Mesothelial cell of epicardium (in vitro differentiated cells): ENCODE data around the gene PRDM2. TPM values are rescaled to one million over a fixed set of nuclear protein-coding genes. Genes with fewer than 3 reads are reported as not detected.

ENCODE experiments used
- DNase-seq, 2 experiments: peaks; one replicate each; pipeline ENCODE4 v3.0.0; 2021; ENCODE audit warnings: low spot score in 2 of 2; ENCODE audit not compliant: unreplicated experiment in 2 of 2
- H3K27ac Mint-ChIP-seq: 2 replicates; pipeline ENCODE4 v1.8.0; 2021; ENCODE audit warnings: mixed read lengths
- H3K27me3 Mint-ChIP-seq: 2 replicates; pipeline ENCODE4 v1.8.0; 2021; ENCODE audit warnings: low read depth, mixed read lengths
- H3K36me3 Mint-ChIP-seq: 2 replicates; pipeline ENCODE4 v1.8.0; 2021; ENCODE audit warnings: mixed read lengths
- H3K4me1 Mint-ChIP-seq: 2 replicates; pipeline ENCODE4 v1.8.0; 2021; ENCODE audit warnings: mixed read lengths
- H3K4me3 Mint-ChIP-seq: 2 replicates; pipeline ENCODE4 v1.8.0; 2021; ENCODE audit warnings: mild to moderate bottlenecking, moderate library complexity, mixed read lengths
- H3K9me3 Mint-ChIP-seq: 2 replicates; pipeline ENCODE4 v1.8.0; 2021; ENCODE audit warnings: mixed read lengths
- total RNA-seq: library from RNA; stranded (reverse); gene quantifications from 3 replicates; pipeline ENCODE4 v1.2.1, GENCODE V29; 2021
- TF ChIP-seq, protein P1 (sequence below): fragments of 200-600 bp; sonication (generic); IDR thresholded peaks from one replicate; pipeline ENCODE4 v1.5.0; 2021; ENCODE audit warnings: antibody characterized with exemption; ENCODE audit not compliant: unreplicated experiment

The PRDM2 gene
- total RNA-seq, 1 donor from 2014 or later: 61.6 TPM

DNA sequence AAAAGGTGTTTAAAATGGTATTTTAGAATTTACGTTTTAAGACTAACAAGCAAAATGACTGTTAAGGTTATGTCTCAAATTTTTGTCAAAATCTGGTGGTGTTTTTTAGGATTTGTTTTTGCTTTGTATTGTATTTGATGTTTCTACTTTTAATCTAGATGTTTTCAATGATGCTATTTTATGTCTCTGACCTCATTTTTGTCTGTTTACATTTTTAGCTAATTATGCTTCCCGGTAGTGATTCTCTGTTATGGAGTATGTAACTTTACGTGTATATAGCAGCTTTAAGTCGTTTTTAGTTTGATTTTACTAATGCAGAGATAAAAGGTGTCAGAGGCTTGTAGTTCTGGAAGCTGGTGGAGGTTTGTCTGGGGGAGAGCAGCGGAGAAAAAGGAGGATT, 71.8 kb downstream of the PRDM2 start:
- Mint-ChIP-seq H3K27ac (peak overlapping the region; percentile 74), H3K27me3 (no peaks in the 10 kb centered on the region), H3K4me3 (no peak overlapping the region), H3K4me1 (peaks cover 12% of the 10 kb centered on the region), H3K36me3 (peaks cover 4% of the 10 kb centered on the region), H3K9me3 (no peaks in the 10 kb centered on the region)
- DNase-seq: no peak
- TF ChIP-seq, protein P1, sequence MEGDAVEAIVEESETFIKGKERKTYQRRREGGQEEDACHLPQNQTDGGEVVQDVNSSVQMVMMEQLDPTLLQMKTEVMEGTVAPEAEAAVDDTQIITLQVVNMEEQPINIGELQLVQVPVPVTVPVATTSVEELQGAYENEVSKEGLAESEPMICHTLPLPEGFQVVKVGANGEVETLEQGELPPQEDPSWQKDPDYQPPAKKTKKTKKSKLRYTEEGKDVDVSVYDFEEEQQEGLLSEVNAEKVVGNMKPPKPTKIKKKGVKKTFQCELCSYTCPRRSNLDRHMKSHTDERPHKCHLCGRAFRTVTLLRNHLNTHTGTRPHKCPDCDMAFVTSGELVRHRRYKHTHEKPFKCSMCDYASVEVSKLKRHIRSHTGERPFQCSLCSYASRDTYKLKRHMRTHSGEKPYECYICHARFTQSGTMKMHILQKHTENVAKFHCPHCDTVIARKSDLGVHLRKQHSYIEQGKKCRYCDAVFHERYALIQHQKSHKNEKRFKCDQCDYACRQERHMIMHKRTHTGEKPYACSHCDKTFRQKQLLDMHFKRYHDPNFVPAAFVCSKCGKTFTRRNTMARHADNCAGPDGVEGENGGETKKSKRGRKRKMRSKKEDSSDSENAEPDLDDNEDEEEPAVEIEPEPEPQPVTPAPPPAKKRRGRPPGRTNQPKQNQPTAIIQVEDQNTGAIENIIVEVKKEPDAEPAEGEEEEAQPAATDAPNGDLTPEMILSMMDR: no peak

DNA sequence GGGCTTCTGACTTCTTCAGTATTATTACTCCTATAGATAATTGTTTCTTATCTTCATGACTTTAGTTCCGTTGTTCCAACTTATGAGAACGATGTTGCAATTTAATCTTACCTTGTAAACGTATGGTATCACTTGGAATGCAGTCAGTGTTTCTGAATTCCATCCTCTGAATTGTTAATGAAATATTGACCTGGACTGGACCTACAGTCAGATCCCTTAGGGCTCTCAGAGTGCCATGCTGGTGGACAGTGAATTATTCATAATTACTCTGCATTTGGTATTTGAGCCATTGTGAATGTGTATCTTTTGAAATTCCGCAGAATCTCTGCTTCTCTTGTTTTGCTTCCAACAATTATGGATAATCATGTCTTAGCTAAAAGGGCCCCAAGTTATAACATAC, 72.3 kb downstream of the PRDM2 start:
- Mint-ChIP-seq H3K27me3 (no peaks in the 10 kb centered on the region), H3K4me1 (peaks cover 12% of the 10 kb centered on the region), H3K36me3 (peaks cover 4% of the 10 kb centered on the region), H3K9me3 (no peaks in the 10 kb centered on the region), H3K27ac (peak overlapping the region; percentile 74), H3K4me3 (no peak overlapping the region)
- DNase-seq: no peak
- TF ChIP-seq, protein P1: no peak

DNA sequence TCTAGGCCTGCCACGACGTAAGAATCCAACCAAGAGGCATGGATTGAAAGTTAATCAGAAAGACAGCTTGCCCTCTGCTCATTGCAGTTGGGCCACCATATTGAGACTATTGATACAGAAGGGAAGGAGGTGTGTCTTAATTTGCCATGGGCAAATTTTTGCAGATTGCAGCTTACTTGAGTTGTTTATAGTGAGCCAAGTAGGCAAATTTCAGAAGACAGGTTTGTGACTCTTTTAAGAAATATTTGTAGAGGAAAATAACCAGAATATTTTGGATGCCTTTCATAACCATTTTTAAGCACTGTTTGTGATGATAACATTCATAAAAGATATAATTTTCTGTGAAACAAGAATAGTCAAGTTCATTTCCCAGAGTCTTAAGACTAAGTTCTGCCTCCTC, 74.1 kb downstream of the PRDM2 start:
- no peak for DNase-seq
- Mint-ChIP-seq H3K4me1 (peaks cover 12% of the 10 kb centered on the region), H3K36me3 (peaks cover 19% of the 10 kb centered on the region), H3K27me3 (no peaks in the 10 kb centered on the region), H3K27ac (peak overlapping the region; percentile 35), H3K4me3 (no peak overlapping the region), H3K9me3 (no peaks in the 10 kb centered on the region)
- TF ChIP-seq, protein P1: no peak

DNA sequence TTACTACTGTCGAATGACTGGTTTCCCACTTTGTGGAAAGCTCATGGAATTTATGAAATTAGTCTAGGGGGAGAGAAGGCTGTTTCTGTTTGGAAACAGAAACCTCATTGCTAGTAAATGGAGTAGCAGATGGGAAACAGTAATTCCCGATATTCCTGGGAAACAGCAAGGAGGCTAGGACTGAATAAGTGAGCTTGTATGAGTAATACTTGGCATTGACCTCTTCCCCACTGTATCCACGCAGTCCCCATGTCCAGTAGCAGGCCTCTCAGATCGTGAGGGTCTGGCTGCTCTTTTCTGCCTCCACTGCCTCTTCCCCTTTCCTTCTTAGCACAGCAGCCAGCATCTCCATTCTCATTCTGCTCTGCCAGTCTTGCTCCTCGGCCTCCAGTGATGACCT, 75.5 kb downstream of the PRDM2 start:
- Mint-ChIP-seq H3K36me3 (peaks cover 25% of the 10 kb centered on the region), H3K4me3 (no peak overlapping the region), H3K4me1 (peaks cover 12% of the 10 kb centered on the region), H3K9me3 (no peaks in the 10 kb centered on the region), H3K27me3 (no peaks in the 10 kb centered on the region), H3K27ac (no peak overlapping the region)
- TF ChIP-seq, protein P1: no peak
- DNase-seq: no peak

GRCh38 chr1:13775916-13776315, 75.9 kb downstream of the PRDM2 start:
- TF ChIP-seq, protein P1: no peak
- no peak overlapping the region for H3K4me3 Mint-ChIP-seq
- H3K27me3 Mint-ChIP-seq: no peaks in the 10 kb centered on the region
- no peak overlapping the region for H3K27ac Mint-ChIP-seq
- H3K9me3 Mint-ChIP-seq: no peaks in the 10 kb centered on the region
- H3K4me1 Mint-ChIP-seq: peaks cover 12% of the 10 kb centered on the region
- peaks cover 27% of the 10 kb centered on the region for H3K36me3 Mint-ChIP-seq
- DNase-seq: no peak

DNA sequence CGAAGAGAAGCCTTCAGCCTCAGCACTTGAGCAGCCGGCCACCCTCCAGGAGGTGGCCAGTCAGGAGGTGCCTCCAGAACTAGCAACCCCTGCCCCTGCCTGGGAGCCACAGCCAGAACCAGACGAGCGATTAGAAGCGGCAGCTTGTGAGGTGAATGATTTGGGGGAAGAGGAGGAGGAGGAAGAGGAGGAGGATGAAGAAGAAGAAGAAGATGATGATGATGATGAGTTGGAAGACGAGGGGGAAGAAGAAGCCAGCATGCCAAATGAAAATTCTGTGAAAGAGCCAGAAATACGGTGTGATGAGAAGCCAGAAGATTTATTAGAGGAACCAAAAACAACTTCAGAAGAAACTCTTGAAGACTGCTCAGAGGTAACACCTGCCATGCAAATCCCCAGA, 78.4 kb downstream of the PRDM2 start:
- Mint-ChIP-seq H3K27me3 (no peaks in the 10 kb centered on the region), H3K4me1 (peaks cover 15% of the 10 kb centered on the region), H3K27ac (no peak overlapping the region), H3K9me3 (no peaks in the 10 kb centered on the region), H3K4me3 (no peak overlapping the region), H3K36me3 (peaks cover 42% of the 10 kb centered on the region)
- no peak for DNase-seq
- TF ChIP-seq, protein P1: no peak
